GM12878 (cell line): ENCODE measurements around the gene TGM5. TPM values are rescaled to one million over a fixed set of nuclear protein-coding genes. Genes with fewer than 3 reads are reported as not detected.

ENCODE experiments used
- ATAC-seq: fragments of 200-7000 bp; cut with Tn5 transposase; 3 replicates; pipeline ENCODE4 v1.9.1; 2020; ENCODE audit warnings: mild to moderate bottlenecking, moderate library complexity
- BruUV-seq: library from RNA; stranded (reverse); fragments of 400-500 nt; replicated peaks from 2 replicates; lab custom pipeline; 2021; lab: Mats Ljungman, UMichigan
- CTCF ChIA-PET: fragments of 300-600 bp; sonication (Branson Sonifier 250); formaldehyde crosslinking; extraction: SDS; loops from one replicate; lab custom pipeline; 2021; ENCODE audit warnings: inconsistent platforms; lab: Yijun Ruan, JAX
- POLR2A ChIA-PET: fragments of 350-600 bp; formaldehyde crosslinking; extraction: SDS; loops from one replicate; lab custom pipeline; 2021; ENCODE audit warnings: inconsistent platforms; lab: Charles Lee
- RAD21 ChIA-PET: fragments of 300-600 bp; sonication (Branson Sonifier 250); formaldehyde crosslinking; loops from one replicate; lab custom pipeline; 2023; ENCODE audit warnings: antibody characterized with exemption; ENCODE audit not compliant: unreplicated experiment; lab: Charles Lee
- SMC1A ChIA-PET: fragments of 300-600 bp; sonication (Branson Sonifier 250); formaldehyde crosslinking; loops from one replicate; lab custom pipeline; 2023; ENCODE audit not compliant: unreplicated experiment, uncharacterized antibody; lab: Charles Lee
- DNase-seq: peaks from one replicate; pipeline ENCODE4 v3.0.0-alpha.2; 2011; ENCODE audit warnings: low read depth, low spot score
- FAIRE-seq: peaks from 3 replicates; lab custom pipeline; 2011; peaks lifted over from hg19 to GRCh38; lab: Jason Lieb, UNC
- H2AFZ ChIP-seq: 2 replicates; pipeline ENCODE4 v1.6.0; 2011; ENCODE audit warnings: low read depth, low read length, control low read depth; ENCODE audit not compliant: control insufficient read depth
- H3K27ac ChIP-seq: 2 replicates; pipeline ENCODE4 v1.5.1; 2011; ENCODE audit warnings: control low read depth; ENCODE audit not compliant: control insufficient read depth, insufficient read depth
- H3K27me3 ChIP-seq, 2 experiments: replicated peaks in 1 of 2; 2 replicates each; pipeline versions ENCODE4 v1.6.0 to v1.6.1; 2011; ENCODE audit warnings: low read length in 1 of 2; ENCODE audit not compliant: control insufficient read depth in 2 of 2, insufficient read depth in 2 of 2
- H3K36me3 ChIP-seq, 2 experiments: 2 replicates each; pipeline ENCODE4 v1.5.1; 2011; ENCODE audit warnings: low read length in 1 of 2; ENCODE audit not compliant: control insufficient read depth in 2 of 2, insufficient read depth in 2 of 2
- H3K4me1 ChIP-seq: 2 replicates; pipeline ENCODE4 v1.6.1; 2011; ENCODE audit warnings: mild to moderate bottlenecking, low read length, moderate library complexity, mixed read lengths; ENCODE audit not compliant: control insufficient read depth, insufficient read depth
- H3K4me2 ChIP-seq: 2 replicates; pipeline ENCODE4 v1.6.0; 2011; ENCODE audit warnings: control low read depth; ENCODE audit not compliant: control insufficient read depth, insufficient read depth
- H3K4me3 ChIP-seq: fragments of 200-600 bp; sonication (generic); 2 replicates; pipeline ENCODE4 v1.5.1; 2016
- H3K79me2 ChIP-seq: 2 replicates; pipeline ENCODE4 v1.6.0; 2011; ENCODE audit warnings: low read length; ENCODE audit not compliant: control insufficient read depth, insufficient read depth
- H3K9ac ChIP-seq: 2 replicates; pipeline ENCODE4 v1.8.0; 2011; ENCODE audit warnings: low read length, control low read depth, mixed read lengths; ENCODE audit not compliant: control insufficient read depth, insufficient read depth
- H3K9me3 ChIP-seq: replicated peaks from 3 replicates; pipeline ENCODE4 v1.5.1; 2011; ENCODE audit warnings: mild to moderate bottlenecking, low read length; ENCODE audit not compliant: control insufficient read depth, insufficient read depth
- H4K20me1 ChIP-seq: 2 replicates; pipeline ENCODE4 v1.6.0; 2011; ENCODE audit not compliant: control insufficient read depth, insufficient read depth
- BHLHE40 ChIP-seq, 2 experiments: fragments of 450-650 bp in 1 of 2; IDR thresholded peaks; 2 replicates each; pipeline ENCODE4 v1.6.1; 2011 to 2017; ENCODE audit warnings: low read depth in 2 of 2, borderline replicate concordance in 1 of 2, improper control_type of control experiment in 1 of 2, low read length in 1 of 2, mild to moderate bottlenecking in 1 of 2
- CREM ChIP-seq: IDR thresholded peaks from 2 replicates; pipeline ENCODE4 v1.6.1; 2014; ENCODE audit warnings: antibody characterized with exemption, low read depth
- HDGF ChIP-seq: fragments of 450-650 bp; IDR thresholded peaks from 2 replicates; pipeline ENCODE4 v1.6.1; 2016; ENCODE audit warnings: antibody characterized with exemption
- IKZF2 ChIP-seq, 2 experiments: fragments of 450-650 bp; IDR thresholded peaks; 2 replicates each; pipeline ENCODE4 v1.6.1; 2017; ENCODE audit warnings: mild to moderate bottlenecking in 2 of 2, moderate library complexity in 2 of 2
- JUNB ChIP-seq: IDR thresholded peaks from 2 replicates; pipeline ENCODE4 v1.6.1; 2016; ENCODE audit warnings: antibody characterized with exemption, mild to moderate bottlenecking
- MXI1 ChIP-seq: fragments of 150-350 bp; IDR thresholded peaks from 2 replicates; pipeline ENCODE4 v1.6.1; 2011; ENCODE audit warnings: low read depth, mild to moderate bottlenecking, inconsistent platforms, low read length, improper control_type of control experiment
- NFYA ChIP-seq: IDR thresholded peaks from 2 replicates; pipeline ENCODE4 v1.6.1; 2011; ENCODE audit warnings: low read depth, mild to moderate bottlenecking, low read length, improper control_type of control experiment, borderline replicate concordance
- RUNX3 ChIP-seq: IDR thresholded peaks from 2 replicates; pipeline ENCODE4 v1.6.1; 2012; ENCODE audit warnings: low read length, inconsistent platforms
- YY1 ChIP-seq: IDR thresholded peaks from 2 replicates; pipeline ENCODE4 v1.6.1; 2011; ENCODE audit warnings: low read depth, mild to moderate bottlenecking, low read length
- WGBS: methylation state at CpG from one replicate; pipeline ENCODE4 v1.1.6; 2016; ENCODE audit warnings: low lambda C conversion rate; ENCODE audit not compliant: insufficient replicate concordance, insufficient coverage; ENCODE audit errors: missing lambda C conversion rate; 5-methylcytosine and 5-hydroxymethylcytosine counted together
- in situ Hi-C: fragments of 300-500 bp; cut with MboI; formaldehyde crosslinking; loops from 9 replicates; pipeline ENCODE4 v1.14.3; 2018; ENCODE audit warnings: mixed read lengths
- intact Hi-C: fragments of 100-400 bp; cut with micrococcal nuclease; formaldehyde crosslinking; loops from one replicate; pipeline ENCODE4 v1.14.2; 2022; ENCODE audit not compliant: unreplicated experiment
- polyA plus RNA-seq, 11 experiments: library from polyadenylated mRNA; depleted of rRNA in 4 of 11; unstranded in 6 of 11; stranded (reverse) in 5 of 11; fragments of >200 nt; fragmentation: Nextera tagmentation in 4 of 11; fragmentation: Illumina TruSeq in 1 of 11; extraction: Ambion mirVana in 4 of 11; extraction: Trizol in 1 of 11; gene quantifications; 1 replicate in 1 of 11; 2 replicates in 10 of 11; pipeline versions ENCODE4 v1.2.1 to v1.2.3, GENCODE V29; 2011 to 2016; ENCODE audit warnings: inconsistent platforms in 2 of 11, missing spikeins in 2 of 11, low read depth in 1 of 11
- total RNA-seq, 4 experiments: library from RNA; depleted of rRNA in 3 of 4; stranded (reverse); fragments of >200 nt in 3 of 4; fragmentation: Illumina TruSeq in 1 of 4; extraction: Trizol in 1 of 4; gene quantifications; 2 replicates each; pipeline versions ENCODE4 v1.2.1 to v1.2.3, GENCODE V29; 2013 to 2021

The TGM5 gene
- total and polyA plus RNA-seq, 10 of the 15 experiments (the other 5 are each of a cell fraction or from before 2014, with no cell fraction given): 4.4 to 27.1 (median 5.6) TPM

DNA sequence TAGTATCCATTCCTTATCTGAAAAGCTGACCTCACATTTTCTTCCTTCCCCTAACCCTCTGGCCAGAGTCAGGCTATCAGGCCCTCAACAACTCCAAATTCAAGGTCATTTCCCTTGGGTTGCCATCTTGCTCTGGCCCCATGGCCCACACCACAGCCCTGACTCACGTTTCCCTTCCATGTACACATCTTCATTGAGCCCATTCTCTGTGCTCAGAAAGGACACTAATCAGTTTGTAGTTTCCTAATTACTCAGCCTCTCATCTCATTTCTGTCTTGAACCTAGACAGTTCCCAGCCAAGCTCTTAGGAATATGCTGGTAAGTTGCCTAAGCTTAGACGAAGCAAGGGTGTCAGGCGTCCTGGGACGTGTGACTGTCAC lies 14.9 kb downstream of the TGM5 start:
- Histone ChIP-seq H3K9me3 (no peaks in the 10 kb centered on the region), H3K4me2 (no peak overlapping the region), H3K4me3 (no peak overlapping the region), H3K4me1 (peaks cover 54% of the 10 kb centered on the region), H3K27me3 (no peaks in the 10 kb centered on the region), H2AFZ (no peak overlapping the region), H4K20me1 (no peaks in the 10 kb centered on the region), H3K27ac (peak overlapping the region; percentile 1; the same call in 1 of the 2 replicates), H3K79me2 (no peaks in the 10 kb centered on the region), H3K9ac (no peak overlapping the region), H3K36me3 (no peaks in the 10 kb centered on the region)
- DNase-seq (peak; percentile 53), ATAC-seq (peak; percentile 4; the same call in 2 of the 3 replicates), FAIRE-seq (no peak)
- ChIA-PET POLR2A (interaction anchor here (0.8 to 1.3 kb wide), 2 partner anchors 11 to 14 kb away, joined by 3 to 8 read pairs; no protein-coding TSS in a partner anchor), CTCF (interaction anchor here (1.5 to 8.9 kb wide), 4 partner anchors 11 to 25 kb away, joined by 5 to 86 read pairs (median 7); no protein-coding TSS in a partner anchor), RAD21 (interaction anchor here (1.4 to 7.9 kb wide), 4 partner anchors 11 to 26 kb away, joined by 4 to 76 read pairs (median 24); partner anchors contain the start of gene TGM5), SMC1A (interaction anchor here (1.1 to 4.9 kb wide), 11 partner anchors 9 to 59 kb away, joined by 3 to 46 read pairs (median 5); no protein-coding TSS in a partner anchor)
- no TSS peak for BruUV-seq
- in situ Hi-C loops (no loop called here), intact Hi-C loops (no loop called here)
- TF ChIP-seq NFYA (no peak), JUNB (peak; percentile 45), HDGF (0 out of 2 replicates have a peak, but pooled peaks have one; percentile 47), BHLHE40 (IDR thresholded peaks at IDR 0.05; ENCODE audit: borderline replicate concordance in 1 of 2, low read depth in 2 of 2, low read length in 1 of 2) (peak in 1 of 2 experiments; percentile 34; a peak in 2 of 4 replicates), MXI1 (no peak), IKZF2 (IDR thresholded peaks at IDR 0.05) (peak; percentile 42 to 50; a peak in 3 of 4 replicates), CREM (0 out of 2 replicates have a peak, but pooled peaks have one; percentile 35), YY1 (peak; percentile 66; the same call in 1 of the 2 replicates), RUNX3 (peak; percentile 20; the same call in 1 of the 2 replicates)
- WGBS: 16% methylated on average over 4 of the region's 4 CpGs
